Measurements from ENCODE around the gene SMC1B. TPM values are rescaled to one million over a fixed set of nuclear protein-coding genes. Genes with fewer than 3 reads are reported as not detected.
"Not testable (repeated sequence)": the region's sequence is repeated elsewhere in the genome, so short reads cannot be mapped to it uniquely, and the experiment has no call there.

The SMC1B gene
- total RNA-seq, 1 donor from 2014 or later: not detected

- no peak for DNase-seq (ENCODE audit: low read depth)
These were observed 110.6 kb downstream of the SMC1B start for GRCh38 chr22:45302751-45303150.

DNA sequence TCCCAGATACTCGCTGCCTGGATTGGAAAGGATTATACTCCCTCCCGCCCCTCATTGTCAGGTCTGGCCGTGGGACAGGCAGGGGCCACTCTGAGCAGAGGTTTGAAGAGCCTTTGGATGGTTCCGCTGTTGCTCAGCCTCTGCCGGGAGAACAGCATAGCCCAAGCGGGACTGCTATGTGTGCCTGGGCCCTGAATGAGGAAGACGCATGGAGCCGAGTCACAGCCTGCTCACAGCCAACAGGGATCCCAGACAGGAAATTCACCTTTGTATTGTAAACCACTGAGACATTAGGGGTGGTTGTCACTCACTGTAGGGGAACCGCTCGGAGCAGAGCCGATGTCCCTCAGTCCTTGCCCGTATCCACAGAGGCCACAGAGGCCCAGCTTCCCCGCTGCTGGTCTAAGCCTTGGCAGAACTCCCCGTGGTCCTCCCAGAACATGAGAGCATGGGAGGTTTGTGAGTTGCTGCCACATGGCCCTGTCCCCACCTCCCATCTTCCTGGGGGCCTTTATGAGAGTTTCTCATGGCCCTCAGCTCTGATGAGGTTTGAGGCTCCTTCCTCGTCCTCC, 114.4 kb downstream of the SMC1B start:
- no peak for DNase-seq (ENCODE audit: low read depth)

GRCh38 chr22:45296628-45297297, 116.6 kb downstream of the SMC1B start:
- DNase-seq (ENCODE audit: low read depth): no peak

GRCh38 chr22:45295492-45295891, 117.9 kb downstream of the SMC1B start:
- DNase-seq (ENCODE audit: low read depth): no peak

GRCh38 chr22:45295004-45295403, 118.4 kb downstream of the SMC1B start:
- not testable (repeated sequence) for DNase-seq (ENCODE audit: low read depth)

Other genes starting within 250 kb of the SMC1B start
- 40.3 and 47.4 TPM in 2 replicates for gene NUP50, start 249.7 kb downstream of the SMC1B start, total RNA-seq
- 40.5 and 55.4 TPM in 2 replicates for gene KIAA0930, start 172.7 kb downstream of the SMC1B start, total RNA-seq
- not detected in 2 replicates for gene UPK3A, start 128.7 kb downstream of the SMC1B start, total RNA-seq
- gene FAM118A, start 103.7 kb downstream of the SMC1B start, total RNA-seq: 4.0 and 12.7 TPM in 2 replicates
- gene RIBC2, start 94 bp upstream of the SMC1B start, total RNA-seq: 0.30 TPM in 1 of 2 replicates, not detected in the other
- 17.1 TPM in 1 of 2 replicates, not detected in the other for gene FBLN1, start 89.3 kb upstream of the SMC1B start, total RNA-seq

Data from renal cortical epithelial cell (primary cell).